T follicular helper cell (primary cell): ENCODE results near the gene DDR1.
"Not testable (repeated sequence)": the region's sequence is repeated elsewhere in the genome, so short reads cannot be mapped to it uniquely, and the experiment has no call there.

Experiments
- DNase-seq: peaks from one replicate; pipeline ENCODE4 v3.0.0-alpha.2; 2020; ENCODE audit warnings: low read depth

Gene DDR1

GRCh38 chr6:30917487-30917886 lies 33.2 kb downstream of the DDR1 start:
- no peak for DNase-seq

GRCh38 chr6:30918670-30919069 lies 34.4 kb downstream of the DDR1 start:
- DNase-seq, result no peak

DNA sequence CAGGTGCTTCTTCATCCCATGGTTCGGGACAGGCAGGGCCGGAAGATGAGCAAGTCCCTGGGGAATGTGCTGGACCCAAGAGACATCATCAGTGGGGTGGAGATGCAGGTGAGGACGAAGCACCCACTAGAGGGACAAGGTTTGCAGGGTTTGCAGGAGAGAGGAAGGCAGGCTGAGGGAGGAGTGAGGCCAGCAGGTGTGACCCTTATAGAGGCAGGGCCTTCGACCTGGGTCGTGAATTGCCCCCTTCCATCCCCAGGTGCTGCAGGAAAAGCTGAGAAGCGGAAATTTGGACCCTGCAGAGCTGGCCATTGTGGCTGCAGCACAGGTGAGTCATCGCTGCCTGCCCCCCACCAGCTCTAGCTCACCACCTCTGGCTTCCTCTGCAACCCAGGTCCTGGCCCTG lies 38.1 kb downstream of the DDR1 start:
- DNase-seq, result no peak

GRCh38 chr6:30924040-30924627 lies 39.8 kb downstream of the DDR1 start:
- not testable (repeated sequence) for DNase-seq

DNA sequence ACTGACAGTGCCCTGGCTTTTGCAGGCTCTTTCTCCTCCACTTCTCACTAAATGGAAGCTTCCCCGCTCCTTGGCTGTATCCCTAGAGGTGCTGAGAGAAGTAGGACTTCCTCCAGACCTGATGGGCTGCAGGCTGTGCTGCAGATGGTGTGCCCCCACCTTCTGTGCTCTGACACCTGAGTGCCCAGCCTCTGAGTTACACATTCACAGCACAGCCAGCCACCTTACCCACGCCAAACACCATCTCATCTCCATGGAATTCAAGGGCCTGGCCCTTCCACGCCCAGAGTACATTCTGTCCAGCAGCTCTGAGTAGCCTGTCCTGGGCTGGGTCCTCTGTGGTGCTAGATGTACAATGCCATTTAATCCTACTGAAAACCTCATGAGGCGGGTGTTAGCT lies 42.3 kb downstream of the DDR1 start:
- no peak for DNase-seq

- DNase-seq, result not testable (repeated sequence)
Measured at GRCh38 chr6:30927080-30927479, 42.8 kb downstream of the DDR1 start.

- DNase-seq, result no peak
Measured at GRCh38 chr6:30928677-30929076, 44.4 kb downstream of the DDR1 start.

GRCh38 chr6:30930506-30930905 lies 46.2 kb downstream of the DDR1 start:
- DNase-seq, result no peak

GRCh38 chr6:30931272-30931671 lies 47.0 kb downstream of the DDR1 start:
- DNase-seq, result no peak

DNA sequence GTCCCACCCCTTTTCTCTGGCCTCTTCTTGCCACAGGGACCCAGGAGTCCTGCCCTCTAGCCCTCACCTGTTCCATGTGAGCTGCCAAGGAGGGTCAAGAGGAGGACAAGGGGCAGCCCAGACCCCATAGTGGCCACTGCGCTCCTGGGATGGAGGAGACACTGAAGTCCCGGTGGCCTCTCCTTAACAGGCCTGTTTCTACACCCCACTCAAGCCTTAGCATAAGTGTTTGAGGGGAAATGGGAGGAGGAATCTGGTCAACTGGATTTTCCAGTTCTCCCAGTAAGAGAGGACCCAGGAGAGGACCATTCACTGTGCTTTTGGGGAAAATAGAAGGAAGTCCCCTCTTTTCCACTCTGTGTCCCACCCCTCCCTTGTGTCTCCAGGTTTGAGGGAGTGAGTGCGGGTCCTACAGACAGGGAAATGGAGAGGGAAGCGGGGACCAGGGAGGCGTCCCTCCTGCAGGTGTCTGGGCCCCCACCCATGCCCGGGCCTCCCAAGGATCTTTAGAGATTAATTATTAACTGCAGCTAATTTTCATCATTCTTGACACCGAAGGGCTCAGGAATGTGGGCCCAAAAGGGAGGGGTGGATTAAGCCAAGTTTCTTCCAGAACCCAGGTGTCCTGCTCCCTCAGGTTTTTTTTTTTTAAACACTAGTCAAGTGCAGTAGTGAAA lies 47.8 kb downstream of the DDR1 start, which contains the start of gene SFTA2:
Gene SFTA2 (minus strand): TSS at position 202 of the 677 bp plus-strand sequence. CDS start 74 bp downstream, at position 128.
- DNase-seq, result no peak

- DNase-seq, result no peak
Measured at GRCh38 chr6:30932665-30933365, 48.5 kb downstream of the DDR1 start.

- no peak for DNase-seq
Measured at GRCh38 chr6:30935018-30935417, 50.7 kb downstream of the DDR1 start.

GRCh38 chr6:30937265-30937664 lies 52.9 kb downstream of the DDR1 start:
- no peak for DNase-seq

DNA sequence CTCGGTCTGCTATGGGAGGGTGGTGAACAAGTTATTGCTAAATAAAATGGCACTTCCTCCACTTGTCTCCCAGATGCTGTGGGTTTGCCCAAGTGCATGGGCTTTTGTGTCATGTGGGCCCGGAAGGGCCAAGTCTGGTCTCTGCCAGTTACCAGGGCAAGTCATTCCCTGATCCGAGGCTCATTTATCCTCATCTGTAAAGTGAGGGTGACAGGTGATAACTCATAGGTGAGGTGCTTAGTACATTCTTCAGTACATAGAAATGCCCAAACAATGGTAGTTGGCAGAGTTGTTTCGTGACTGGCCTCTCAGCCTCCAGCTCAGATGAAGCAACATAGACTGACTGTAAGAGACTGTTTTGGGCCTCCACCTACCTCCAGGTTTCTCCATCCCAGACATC lies 54.4 kb downstream of the DDR1 start:
- DNase-seq, result no peak

- no peak for DNase-seq
Measured at GRCh38 chr6:30939473-30939872, 55.2 kb downstream of the DDR1 start.

GRCh38 chr6:30940361-30940986 lies 56.2 kb downstream of the DDR1 start, which contains the start of gene MUCL3:
Gene MUCL3 (plus strand): TSS chr6:30940973. CDS start chr6:30941000, 27 bp downstream.
- DNase-seq, result no peak

GRCh38 chr6:30942338-30943060 lies 58.2 kb downstream of the DDR1 start:
- DNase-seq, result no peak

DNA sequence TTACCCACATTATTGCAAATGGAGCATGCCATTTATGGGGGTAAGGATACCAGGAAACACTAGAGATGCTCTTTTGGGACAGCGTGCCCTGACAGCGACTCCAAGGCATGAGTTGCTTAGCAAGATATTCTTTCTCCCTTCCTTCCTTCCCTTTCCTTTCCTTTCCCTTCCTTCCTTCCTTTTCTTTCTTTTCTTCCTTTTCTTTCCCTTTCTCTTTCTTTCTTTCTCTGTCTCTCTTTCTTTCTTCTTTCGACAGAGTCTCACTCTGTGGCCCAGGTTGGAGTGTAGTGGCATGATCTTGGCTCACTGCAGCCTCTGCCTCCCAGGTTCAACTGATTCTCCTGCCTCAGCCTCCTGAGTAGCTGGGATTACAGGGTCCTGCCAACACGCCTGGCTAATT lies 59.7 kb downstream of the DDR1 start:
- no peak for DNase-seq

- DNase-seq, result no peak
Measured at GRCh38 chr6:30945281-30945680, 61.0 kb downstream of the DDR1 start.

DNA sequence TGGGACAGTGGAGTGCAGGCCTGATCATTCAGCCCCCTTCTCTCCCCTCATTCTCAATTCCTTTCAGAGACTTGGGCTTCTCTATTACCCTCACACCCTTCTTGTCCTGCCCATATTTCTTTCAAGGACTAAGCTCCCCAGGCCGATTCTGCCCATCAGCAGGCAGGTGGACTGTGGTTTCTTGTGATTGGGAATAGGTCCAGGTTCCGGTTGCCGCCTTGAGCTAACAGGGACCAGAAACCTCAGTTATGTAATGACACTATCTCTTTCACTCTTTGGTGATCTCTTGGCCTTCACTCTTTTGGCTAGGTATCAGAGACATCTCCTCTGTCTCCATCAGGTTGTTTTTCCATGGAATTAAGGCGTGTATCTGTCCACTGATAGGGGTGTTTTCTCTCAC lies 62.9 kb downstream of the DDR1 start:
- DNase-seq, result no peak

DNA sequence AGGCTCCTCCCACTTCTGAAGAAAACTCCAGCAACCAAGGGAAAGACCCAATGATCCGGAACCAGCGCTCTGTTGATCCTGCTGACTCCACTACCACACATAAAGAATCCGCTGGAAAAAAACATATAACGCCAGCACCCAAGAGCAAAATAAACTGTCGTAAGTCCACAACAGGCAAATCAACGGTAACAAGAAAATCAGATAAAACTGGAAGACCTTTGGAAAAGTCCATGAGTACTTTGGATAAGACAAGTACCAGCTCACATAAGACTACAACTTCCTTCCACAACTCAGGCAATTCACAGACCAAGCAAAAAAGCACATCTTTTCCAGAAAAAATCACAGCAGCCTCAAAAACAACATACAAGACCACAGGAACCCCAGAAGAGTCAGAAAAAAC lies 64.5 kb downstream of the DDR1 start:
- DNase-seq, result no peak
